ENCODE data around the gene RAB27B.

The RAB27B gene

GRCh38 chr18:54867131-54867530, 38.9 kb downstream of the RAB27B start:
- no peak for DNase-seq (ENCODE audit: low read depth in 2 of 2)

DNA sequence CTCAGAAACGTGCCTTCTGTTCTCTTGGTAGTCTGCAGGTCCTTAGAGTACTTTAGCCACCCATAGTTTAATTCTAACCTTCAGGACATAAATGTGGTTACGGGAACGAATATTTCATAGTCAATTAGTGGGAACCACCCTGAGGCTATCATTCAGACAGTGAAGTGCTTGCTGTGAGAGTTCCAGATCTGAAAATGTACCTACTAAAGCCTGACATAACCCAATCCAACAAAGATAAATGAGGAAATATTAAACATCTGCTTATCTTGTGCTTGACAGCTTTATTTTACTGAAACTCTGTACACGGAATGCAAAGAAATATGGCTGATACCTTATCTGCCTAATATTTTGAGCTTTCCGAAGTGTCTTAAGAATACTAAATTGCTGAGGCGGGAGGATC, 43.0 kb downstream of the RAB27B start:
- no peak for DNase-seq (ENCODE audit: low read depth in 2 of 2)

GRCh38 chr18:54872681-54873080, 44.4 kb downstream of the RAB27B start:
- DNase-seq (ENCODE audit: low read depth in 2 of 2) = no peak

GRCh38 chr18:54873884-54874255, 45.6 kb downstream of the RAB27B start:
- DNase-seq (ENCODE audit: low read depth in 2 of 2) = no peak

DNA sequence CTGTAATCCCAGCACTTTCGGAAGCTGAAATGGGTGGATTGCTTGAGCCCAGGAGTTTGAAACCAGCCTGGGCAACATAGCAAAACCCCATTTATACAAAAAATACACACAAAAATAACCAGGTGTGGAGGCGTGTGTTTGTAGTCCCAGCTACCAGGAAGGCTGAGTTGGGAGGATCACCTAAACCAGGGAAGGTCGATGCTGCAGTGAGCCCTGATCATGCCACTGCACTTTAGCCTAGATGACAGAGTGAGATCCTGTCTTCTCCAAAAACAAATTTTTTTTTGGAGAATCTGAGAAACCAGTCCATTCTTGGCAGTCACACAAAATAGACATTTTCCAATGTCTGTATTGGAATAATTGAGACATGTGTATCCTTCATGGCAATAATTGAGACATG, 46.8 kb downstream of the RAB27B start:
- no peak for DNase-seq (ENCODE audit: low read depth in 2 of 2)

DNA sequence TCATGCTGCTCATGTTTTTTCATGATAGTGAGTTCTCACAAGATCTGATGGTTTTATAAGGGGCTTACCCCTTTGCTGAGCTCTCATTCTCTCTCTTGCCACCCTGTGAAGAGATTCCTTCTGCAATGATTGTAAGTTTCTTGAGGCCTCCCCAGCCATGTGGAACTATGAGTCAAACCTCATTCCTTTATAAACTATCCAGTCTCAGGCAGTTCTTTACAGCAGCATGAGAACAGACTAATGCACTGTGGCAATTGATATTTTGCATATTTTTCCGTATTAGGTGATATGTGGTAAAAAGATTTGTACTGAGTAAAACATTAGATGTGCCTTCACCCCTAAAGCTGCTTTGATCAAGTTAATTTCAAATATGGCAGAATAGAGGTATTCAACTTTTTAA, 48.8 kb downstream of the RAB27B start:
- no peak for DNase-seq (ENCODE audit: low read depth in 2 of 2)

GRCh38 chr18:54878159-54878622, 49.9 kb downstream of the RAB27B start:
- no peak for DNase-seq (ENCODE audit: low read depth in 2 of 2)

DNA sequence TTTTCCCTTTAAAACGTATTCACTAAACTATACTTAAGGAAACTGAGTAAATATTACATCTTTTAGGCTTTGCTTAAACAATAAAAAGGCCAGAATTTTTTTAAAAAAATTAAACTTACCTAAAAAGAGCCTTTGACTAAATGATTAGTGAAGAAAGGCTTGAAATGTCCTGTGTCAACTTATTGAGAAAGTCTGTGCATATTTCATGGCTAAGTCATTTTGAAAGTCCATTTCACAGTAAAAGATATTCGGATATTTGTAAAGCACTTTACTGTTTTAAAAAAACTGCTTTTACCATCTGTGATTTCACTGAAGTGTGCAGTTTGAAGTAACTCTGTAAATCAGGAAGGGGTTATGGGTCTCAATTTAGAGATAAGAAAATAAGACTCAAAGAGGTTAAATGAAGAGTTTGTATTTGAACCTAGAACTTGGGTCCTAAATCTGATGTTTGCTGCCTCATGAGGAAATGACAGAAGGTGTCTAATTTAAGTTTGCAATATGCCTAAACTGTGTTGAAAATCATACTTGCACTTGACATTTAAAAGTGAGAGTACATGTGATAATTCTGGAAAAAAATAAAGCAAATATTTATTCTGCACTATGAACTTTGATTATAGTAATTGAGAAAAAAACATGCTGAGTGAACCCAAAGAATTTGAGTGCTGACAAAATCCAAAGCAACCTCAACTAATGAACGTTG, 50.5 kb downstream of the RAB27B start:
- no peak for DNase-seq (ENCODE audit: low read depth in 2 of 2)

GRCh38 chr18:54879691-54880090, 51.4 kb downstream of the RAB27B start:
- DNase-seq (ENCODE audit: low read depth in 2 of 2) = no peak

GRCh38 chr18:54880395-54881105, 52.3 kb downstream of the RAB27B start:
- DNase-seq (ENCODE audit: low read depth in 2 of 2) = no peak

DNA sequence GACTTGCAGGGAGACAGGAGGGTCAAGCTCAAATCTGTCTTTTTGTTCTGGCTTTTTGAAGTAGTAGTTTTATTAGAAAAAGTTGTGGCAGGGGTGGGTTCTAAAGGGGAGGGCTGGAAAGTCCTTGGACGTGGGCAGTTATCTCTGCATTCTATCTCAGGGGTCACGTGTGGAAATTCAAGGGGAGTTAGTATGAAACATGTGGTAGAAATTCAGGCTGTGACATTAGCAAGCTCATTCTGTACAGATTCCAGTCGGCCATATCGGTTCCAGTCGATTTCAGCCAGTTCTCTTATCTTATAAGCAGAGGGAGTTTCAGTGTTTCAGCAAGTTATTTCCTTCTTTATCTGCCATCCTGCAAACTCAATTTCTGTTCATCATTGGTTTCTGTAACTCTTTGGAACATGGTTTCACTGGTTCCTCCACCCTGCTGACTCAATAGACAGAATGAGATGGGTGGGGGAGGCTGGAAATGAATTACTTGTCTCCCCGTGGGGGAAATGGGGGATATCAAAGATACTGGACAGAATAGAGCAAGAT, 53.0 kb downstream of the RAB27B start:
- no peak for DNase-seq (ENCODE audit: low read depth in 2 of 2)

GRCh38 chr18:54882318-54882717, 54.0 kb downstream of the RAB27B start:
- DNase-seq (ENCODE audit: low read depth in 2 of 2) = no peak

GRCh38 chr18:54883816-54884604, 55.7 kb downstream of the RAB27B start:
- no peak for DNase-seq (ENCODE audit: low read depth in 2 of 2)

- DNase-seq (ENCODE audit: low read depth in 2 of 2) = no peak
Measured at GRCh38 chr18:54888378-54888777, 60.1 kb downstream of the RAB27B start.

GRCh38 chr18:54888933-54889332, 60.7 kb downstream of the RAB27B start:
- DNase-seq (ENCODE audit: low read depth in 2 of 2) = no peak

DNA sequence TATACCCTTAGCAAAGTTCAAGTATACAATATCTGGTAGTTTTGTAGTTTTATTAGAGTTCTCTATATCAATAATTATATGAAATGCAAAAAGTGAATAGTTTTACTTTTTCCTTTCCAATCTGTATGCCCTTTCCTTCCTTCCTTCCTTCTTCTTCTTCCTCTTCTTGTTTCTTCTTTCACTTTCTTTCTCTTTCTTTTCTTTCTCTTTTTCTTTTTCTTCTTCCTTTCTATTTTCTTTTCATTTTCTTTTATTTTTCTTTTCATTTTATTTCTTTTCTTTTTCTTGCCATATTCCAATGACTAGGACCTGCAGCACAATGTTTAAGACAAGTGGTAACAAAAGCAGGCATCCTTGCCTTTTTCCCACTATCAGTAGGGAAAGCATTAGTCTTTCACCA, 71.2 kb downstream of the RAB27B start:
- no peak for DNase-seq (ENCODE audit: low read depth in 2 of 2)

- DNase-seq (ENCODE audit: low read depth in 2 of 2) = no peak
Measured at GRCh38 chr18:54900290-54900689, 72.0 kb downstream of the RAB27B start.

GRCh38 chr18:54904581-54904980, 76.3 kb downstream of the RAB27B start:
- DNase-seq (ENCODE audit: low read depth in 2 of 2) = no peak

DNA sequence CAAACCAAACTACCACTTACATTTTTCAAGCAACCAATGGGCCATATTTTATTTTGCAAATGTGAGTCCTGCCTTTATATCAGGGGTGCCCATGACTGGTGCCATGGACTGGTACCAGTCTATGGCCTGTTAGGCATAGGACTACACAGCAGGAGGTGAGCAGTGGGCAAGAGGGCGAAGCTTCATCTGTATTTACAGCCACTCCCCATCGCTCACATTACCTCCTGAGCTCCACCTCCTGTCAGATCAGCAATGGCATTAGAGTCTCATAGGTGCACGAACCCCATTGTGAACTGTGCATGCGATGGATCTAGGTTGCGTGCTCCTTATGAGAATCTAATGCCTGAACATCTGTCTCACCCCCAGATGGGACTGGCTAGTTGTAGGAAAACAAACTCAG, 77.4 kb downstream of the RAB27B start:
- DNase-seq (ENCODE audit: low read depth in 2 of 2) = no peak

DNA sequence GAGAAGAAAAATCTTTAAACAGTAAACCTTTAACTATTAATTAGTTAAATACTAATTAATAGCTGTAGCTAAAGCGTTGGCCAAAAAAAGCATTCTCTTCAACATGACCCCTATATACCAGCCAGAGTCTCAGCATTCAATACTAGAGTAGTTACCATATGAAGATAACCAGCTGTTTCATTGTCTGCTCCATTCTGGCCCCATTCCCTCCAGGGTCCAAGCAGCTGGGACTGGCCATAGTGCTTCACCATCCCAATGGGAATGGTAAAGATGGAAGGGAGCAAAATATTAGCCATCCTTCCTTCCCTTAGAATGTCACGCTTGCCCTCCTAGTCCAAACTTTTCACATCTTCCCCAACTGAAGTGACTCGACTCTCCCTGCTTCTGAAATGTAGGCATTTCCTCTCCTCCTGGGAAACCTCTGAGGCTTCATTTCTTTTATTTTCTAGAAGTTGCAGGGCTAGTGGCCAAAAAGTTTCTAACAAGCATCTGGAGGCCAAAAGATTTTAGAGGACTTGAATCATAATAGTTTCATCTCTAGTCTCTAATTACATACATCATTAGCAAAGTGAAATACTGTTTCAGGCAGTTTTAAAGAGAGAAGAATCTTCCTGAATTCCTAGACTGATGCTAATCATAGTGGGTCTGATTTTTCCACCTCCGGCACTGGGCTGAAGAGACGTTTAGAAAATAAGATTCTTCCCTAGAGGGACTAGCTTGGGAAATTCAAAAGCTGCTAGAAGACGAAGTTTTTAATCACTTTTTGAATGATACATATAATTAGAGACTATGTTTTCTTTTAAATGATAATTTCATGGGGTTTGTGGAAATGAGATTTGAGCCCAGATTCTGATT, 78.3 kb downstream of the RAB27B start:
- DNase-seq (ENCODE audit: low read depth in 2 of 2) = no peak

DNA sequence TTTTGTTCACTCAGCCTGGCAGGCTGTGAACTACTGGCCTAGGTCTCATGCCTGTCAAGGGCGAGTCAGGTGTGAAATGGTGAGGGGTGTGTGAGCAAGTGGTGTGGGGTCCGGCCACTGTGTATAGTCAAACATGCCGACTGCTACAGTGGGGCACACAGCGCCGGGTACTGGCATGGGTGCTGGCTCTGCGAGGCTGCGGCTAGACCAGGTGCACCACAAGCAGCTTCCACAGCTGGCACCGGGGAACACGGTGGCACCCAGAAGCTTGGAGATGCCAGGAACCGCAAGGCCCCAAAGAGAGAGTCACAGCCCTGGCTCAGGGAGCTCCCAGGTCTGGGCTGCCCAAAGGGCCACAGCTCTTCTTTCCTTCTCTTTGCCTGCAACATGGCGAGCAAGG, 81.3 kb downstream of the RAB27B start:
- no peak for DNase-seq (ENCODE audit: low read depth in 2 of 2)
